Esophagus muscularis mucosa (tissue), 4 donors: ENCODE measurements around the gene ARL11. TPM values are rescaled to one million over a fixed set of nuclear protein-coding genes. Genes with fewer than 3 reads are reported as not detected.
"Not testable (repeated sequence)": the region's sequence is repeated elsewhere in the genome, so short reads cannot be mapped to it uniquely, and the experiment has no call there.

Experiments
- DNase-seq: peaks from one replicate; pipeline ENCODE4 v3.0.0-alpha.2; 2017; ENCODE audit errors: extremely low spot score
- H3K27ac ChIP-seq, 4 donors: fragments of 200-600 bp; sonication (generic); replicated peaks in 1 of 4; 1 replicate in 3 of 4; 2 replicates in 1 of 4; pipeline ENCODE4 v1.5.1; 2016 to 2019; ENCODE audit warnings: mild to moderate bottlenecking in 1 of 4
- H3K27me3 ChIP-seq, 4 donors: fragments of 200-600 bp; sonication (generic); one replicate each; pipeline versions ENCODE4 v1.5.1 to v1.6.0; 2016 to 2019
- H3K36me3 ChIP-seq, 4 donors: fragments of 200-600 bp; sonication (generic); one replicate each; pipeline ENCODE4 v1.5.1; 2016 to 2019
- H3K4me1 ChIP-seq, 4 donors: fragments of 200-600 bp; sonication (generic); one replicate each; pipeline ENCODE4 v1.5.1; 2016 to 2019
- H3K4me3 ChIP-seq, 4 donors: fragments of 200-600 bp; sonication (generic); 1 replicate in 2 of 4; 2 replicates in 2 of 4; pipeline ENCODE4 v1.5.1; 2016 to 2019; ENCODE audit warnings: mild to moderate bottlenecking in 4 of 4, moderate library complexity in 1 of 4
- H3K9me3 ChIP-seq, 4 donors: fragments of 200-600 bp; sonication (generic); 1 replicate in 3 of 4; 2 replicates in 1 of 4; pipeline ENCODE4 v1.5.1; 2016 to 2019
- CTCF ChIP-seq, 3 experiments: fragments of 200-600 bp in 2 of 3; fragments of 450-650 bp in 1 of 3; sonication (generic) in 2 of 3; IDR thresholded peaks; one replicate each; pipeline ENCODE4 v1.5.1; 2017 to 2019; ENCODE audit warnings: antibody characterized with exemption in 3 of 3, mild to moderate bottlenecking in 2 of 3, moderate library complexity in 1 of 3
- EP300 ChIP-seq: sonication (generic); formaldehyde crosslinking; IDR thresholded peaks from one replicate; pipeline ENCODE4 v1.6.1; 2017; ENCODE audit warnings: antibody characterized with exemption
- POLR2A ChIP-seq: fragments of 450-650 bp; IDR thresholded peaks from one replicate; pipeline ENCODE4 v1.6.1; 2017; ENCODE audit warnings: antibody characterized with exemption, moderate library complexity, mild to moderate bottlenecking, low read depth
- POLR2AphosphoS5 ChIP-seq, 2 donors: sonication (generic); formaldehyde crosslinking; IDR thresholded peaks; one replicate each; pipeline ENCODE4 v1.6.1; 2017; ENCODE audit warnings: antibody characterized with exemption in 2 of 2
- WGBS: methylation state at CpG from one replicate; pipeline ENCODE4 v1.1.5; 2018; 5-methylcytosine and 5-hydroxymethylcytosine counted together
- intact Hi-C: fragments of 100-400 bp; cut with DNase I; formaldehyde crosslinking; loops from one replicate; pipeline ENCODE4 v1.15.1; 2023
- total RNA-seq, 4 donors: library from RNA; depleted of rRNA; stranded (reverse); fragments of >200 nt; gene quantifications; one replicate each; pipeline versions ENCODE4 v1.1.0 to v1.2.1, GENCODE V29; 2016

The ARL11 gene
- total RNA-seq, 4 donors from 2014 or later = 0.13 to 0.83 (median 0.35) TPM

DNA sequence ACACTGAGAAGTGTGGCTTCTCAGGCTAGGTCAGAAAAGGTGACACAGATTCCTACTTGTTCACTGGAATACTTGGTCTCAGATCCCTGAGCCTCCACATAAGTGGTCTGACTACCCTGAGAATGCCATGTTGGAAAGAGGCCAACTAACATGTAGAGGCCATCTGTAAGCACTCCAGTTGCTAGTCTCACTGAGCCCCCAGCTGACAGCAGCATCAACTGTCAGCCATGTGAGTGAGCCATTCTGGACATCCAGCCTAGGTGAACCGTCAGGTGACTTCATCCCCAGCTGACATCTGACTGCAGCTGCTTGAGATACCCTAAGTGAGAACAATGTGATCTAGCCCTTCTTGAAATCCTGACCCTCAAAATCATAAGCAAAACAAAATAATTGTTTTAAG is 18.1 kb upstream of the ARL11 start:
- Histone ChIP-seq H3K9me3 (no peaks in the 10 kb centered on the region), H3K4me1 (peaks cover 0 to 4% (median 0%) of the 10 kb centered on the region in 4 donors), H3K27ac (no peak overlapping the region), H3K36me3 (no peaks in the 10 kb centered on the region), H3K27me3 (no peaks in the 10 kb centered on the region), H3K4me3 (no peak overlapping the region)
- TF ChIP-seq EP300 (no peak), CTCF (IDR thresholded peaks at IDR 0.05) (no peak), POLR2A (no peak), POLR2AphosphoS5 (IDR thresholded peaks at IDR 0.05) (no peak)
- intact Hi-C loops = no loop called here
- no peak for DNase-seq
- WGBS = 100% methylated on average over 1 of the region's 1 CpG

- peaks cover 14 to 18% (median 16%) of the 10 kb centered on the region in 4 donors for H3K4me1 ChIP-seq
- H3K27ac ChIP-seq, H3K27me3 ChIP-seq, intact Hi-C loops, H3K4me3 ChIP-seq, DNase-seq, H3K9me3 ChIP-seq, H3K36me3 ChIP-seq: not testable (repeated sequence)
- WGBS = 92% methylated on average over 3 of the region's 3 CpGs
Measured at GRCh38 chr13:49612042-49612441, 16.3 kb upstream of the ARL11 start.

DNA sequence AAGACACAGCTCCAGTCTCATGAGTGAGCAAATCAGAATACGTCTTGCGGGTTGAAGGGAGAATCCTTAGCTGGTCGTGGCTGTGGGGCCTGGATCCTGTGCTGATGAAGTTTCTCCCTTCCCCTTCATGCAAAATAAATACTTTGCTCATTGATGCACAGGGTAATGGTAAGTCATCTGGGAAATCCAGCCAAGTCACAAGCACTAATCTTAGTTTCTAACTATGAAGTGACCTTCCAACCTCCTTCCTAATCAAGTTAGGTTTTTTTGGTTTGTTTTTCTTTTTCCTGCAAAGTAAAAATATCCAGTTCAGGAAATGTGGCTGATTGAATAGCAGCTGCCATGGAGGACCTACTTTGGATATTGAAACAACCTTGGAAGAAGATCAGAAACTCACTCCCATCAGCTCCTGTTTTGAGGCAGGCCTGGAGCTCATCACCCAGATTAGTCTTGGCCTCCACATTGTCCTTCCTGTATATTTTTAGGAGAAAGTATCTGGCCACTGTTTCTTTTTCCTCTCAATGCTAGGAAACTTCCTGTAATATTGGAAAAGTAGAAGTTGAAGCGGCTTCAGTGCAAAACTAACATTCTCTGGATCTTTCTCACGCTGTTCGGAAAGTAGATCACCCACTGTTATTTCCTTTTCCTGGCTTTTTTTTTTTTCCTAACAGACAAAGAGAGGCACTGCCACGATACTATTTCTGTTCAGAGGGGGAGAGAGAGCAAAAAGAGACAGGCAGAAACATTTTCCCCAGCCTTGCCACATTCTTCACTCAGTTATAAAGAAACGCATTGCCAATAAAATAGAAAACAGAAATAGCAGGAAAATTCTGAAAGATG is 12.3 kb upstream of the ARL11 start:
- no peaks in the 10 kb centered on the region for H3K36me3 ChIP-seq
- H3K27me3 ChIP-seq = no peaks in the 10 kb centered on the region
- no peaks in the 10 kb centered on the region for H3K9me3 ChIP-seq
- WGBS = 58% methylated on average over 7 of the region's 8 CpGs
- no peak for DNase-seq
- H3K27ac ChIP-seq = peak overlapping the region in 3 of 4 donors; percentile 10 to 53 (median 23)
- TF ChIP-seq POLR2A (no peak), POLR2AphosphoS5 (IDR thresholded peaks at IDR 0.05) (no peak), EP300 (no peak), CTCF (IDR thresholded peaks at IDR 0.05) (no peak)
- intact Hi-C loops = no loop called here
- H3K4me1 ChIP-seq = peaks cover 14 to 18% (median 16%) of the 10 kb centered on the region in 4 donors
- no peak overlapping the region for H3K4me3 ChIP-seq

GRCh38 chr13:49616676-49617065 is 11.6 kb upstream of the ARL11 start:
- TF ChIP-seq POLR2AphosphoS5 (IDR thresholded peaks at IDR 0.05) (no peak), POLR2A (no peak), EP300 (no peak), CTCF (IDR thresholded peaks at IDR 0.05) (no peak)
- H3K4me1 ChIP-seq = peaks cover 14 to 18% (median 16%) of the 10 kb centered on the region in 4 donors
- DNase-seq = no peak
- peak overlapping the region in 2 of 4 donors; percentile 10 to 53 for H3K27ac ChIP-seq
- no peaks in the 10 kb centered on the region for H3K36me3 ChIP-seq
- H3K4me3 ChIP-seq = no peak overlapping the region
- WGBS = 97% methylated on average over 3 of the region's 3 CpGs
- intact Hi-C loops = no loop called here
- no peaks in the 10 kb centered on the region for H3K9me3 ChIP-seq
- H3K27me3 ChIP-seq = no peaks in the 10 kb centered on the region

GRCh38 chr13:49620170-49620621 is 8.1 kb upstream of the ARL11 start:
- intact Hi-C loops = no loop called here

More at GRCh38 chr13:49620170-49620621, 8.1 kb upstream of the ARL11 start:
- Histone ChIP-seq H3K4me1 (peaks cover 14 to 18% (median 16%) of the 10 kb centered on the region in 4 donors), H3K27me3 (no peaks in the 10 kb centered on the region), H3K27ac (no peak overlapping the region), H3K4me3 (peak overlapping the region in 1 of 4 donors; percentile 35), H3K9me3 (no peaks in the 10 kb centered on the region), H3K36me3 (no peaks in the 10 kb centered on the region)
- DNase-seq = no peak
- no peak for TF ChIP-seq POLR2AphosphoS5 (IDR thresholded peaks at IDR 0.05)
- no peak for TF ChIP-seq EP300
- TF ChIP-seq CTCF (IDR thresholded peaks at IDR 0.05) = no peak
- TF ChIP-seq POLR2A = no peak
- 57% methylated on average over 22 of the region's 22 CpGs for WGBS
